DND-41 (cell line): Measurements from ENCODE around the gene OMA1.
"Not testable (repeated sequence)": the region's sequence is repeated elsewhere in the genome, so short reads cannot be mapped to it uniquely, and the experiment has no call there.

ENCODE experiments used
- ATAC-seq: fragments of 200-7000 bp; cut with Tn5 transposase; 3 replicates; pipeline ENCODE4 v1.9.1; 2021; ENCODE audit warnings: low read depth; ENCODE audit not compliant: insufficient read depth
- DNase-seq: peaks from one replicate; pipeline ENCODE4 v3.0.0-alpha.2; 2020
- H2AFZ ChIP-seq: 2 replicates; pipeline ENCODE4 v1.6.0; 2012; ENCODE audit warnings: low read depth, low read length
- H3K27ac ChIP-seq: 2 replicates; pipeline ENCODE4 v1.5.1; 2012; ENCODE audit warnings: low read length, inconsistent platforms
- H3K27me3 ChIP-seq: fragments of 200-600 bp; sonication (generic); 2 replicates; pipeline ENCODE4 v1.6.0; 2012; ENCODE audit warnings: low read length, mild to moderate bottlenecking, inconsistent platforms; ENCODE audit not compliant: insufficient read depth, poor library complexity
- H3K36me3 ChIP-seq: 2 replicates; pipeline ENCODE4 v1.5.1; 2012; ENCODE audit warnings: low read length, inconsistent platforms; ENCODE audit not compliant: insufficient read depth
- H3K4me1 ChIP-seq: 2 replicates; pipeline ENCODE4 v1.5.1; 2012; ENCODE audit warnings: mild to moderate bottlenecking, low read length; ENCODE audit not compliant: insufficient read depth
- H3K4me2 ChIP-seq: 2 replicates; pipeline ENCODE4 v1.6.0; 2012; ENCODE audit warnings: mild to moderate bottlenecking, moderate library complexity, low read length, inconsistent platforms; ENCODE audit not compliant: insufficient read depth
- H3K4me3 ChIP-seq, 2 experiments: fragments of 200-600 bp in 1 of 2; shearing (Covaris generic) in 1 of 2; 2 replicates each; pipeline ENCODE4 v1.5.1; 2012 to 2016; ENCODE audit warnings: inconsistent platforms in 2 of 2, low read length in 2 of 2, mild to moderate bottlenecking in 2 of 2, low read depth in 1 of 2, moderate library complexity in 1 of 2
- H3K79me2 ChIP-seq: 2 replicates; pipeline ENCODE4 v1.6.0; 2012; ENCODE audit warnings: low read length, inconsistent platforms; ENCODE audit not compliant: insufficient read depth
- H3K9ac ChIP-seq: 2 replicates; pipeline ENCODE4 v1.6.0; 2012; ENCODE audit warnings: low read depth, mild to moderate bottlenecking, inconsistent platforms, low read length, moderate library complexity
- H3K9me3 ChIP-seq: 2 replicates; pipeline ENCODE4 v1.5.1; 2012; ENCODE audit warnings: low read length, moderate library complexity, mild to moderate bottlenecking, inconsistent platforms; ENCODE audit not compliant: insufficient read depth, severe bottlenecking
- H4K20me1 ChIP-seq: 2 replicates; pipeline ENCODE4 v1.6.0; 2012; ENCODE audit warnings: low read length; ENCODE audit not compliant: insufficient read depth
- EZH2 ChIP-seq: IDR thresholded peaks from 3 replicates; pipeline ENCODE4 v1.6.1; 2012; ENCODE audit warnings: borderline replicate concordance, low read depth, mild to moderate bottlenecking, moderate library complexity, low read length, inconsistent platforms; ENCODE audit not compliant: severe bottlenecking
- TF ChIP-seq, protein P1 (sequence below): IDR thresholded peaks from 2 replicates; pipeline ENCODE4 v1.5.1; 2012; ENCODE audit warnings: borderline replicate concordance, low read length, moderate library complexity, mild to moderate bottlenecking; ENCODE audit not compliant: poor library complexity, severe bottlenecking; ENCODE audit errors: extremely low read depth

OMA1 gene

DNA sequence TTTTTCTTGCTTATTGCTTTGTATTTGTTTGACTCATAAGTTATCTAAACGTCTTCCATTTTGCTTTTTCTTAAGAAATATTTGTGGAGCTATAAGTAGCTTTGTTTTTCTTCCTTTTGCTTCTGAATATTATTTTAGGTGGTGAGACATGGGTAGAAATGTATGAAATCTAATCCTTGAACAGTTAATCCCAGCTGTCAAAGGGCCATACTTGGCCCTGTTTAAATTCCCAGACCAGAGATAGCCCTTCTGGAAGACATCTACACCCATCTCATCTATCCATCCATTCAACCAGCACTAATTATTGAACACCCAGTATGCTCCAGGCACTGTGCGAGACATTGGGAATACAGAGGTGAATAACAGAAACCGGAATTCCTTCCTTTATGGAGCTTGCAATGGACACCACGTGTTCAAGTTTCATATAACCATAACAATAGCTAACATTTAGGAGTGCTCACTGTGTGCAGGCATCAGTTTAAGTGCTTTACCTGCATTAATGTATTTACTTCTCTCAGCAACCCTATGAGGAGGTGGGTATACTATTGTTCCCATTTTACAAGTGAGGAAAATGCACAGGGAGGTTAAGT, 21.8 kb upstream of the OMA1 start:
- Histone ChIP-seq H3K36me3 (no peaks in the 10 kb centered on the region), H3K4me1 (no peaks in the 10 kb centered on the region), H3K27me3 (peaks cover 22% of the 10 kb centered on the region), H3K9ac (no peak overlapping the region), H3K4me3 (no peak overlapping the region), H3K27ac (no peak overlapping the region), H3K4me2 (no peak overlapping the region), H2AFZ (no peak overlapping the region), H3K79me2 (no peaks in the 10 kb centered on the region), H4K20me1 (no peaks in the 10 kb centered on the region), H3K9me3 (no peaks in the 10 kb centered on the region)
- TF ChIP-seq, protein P1, sequence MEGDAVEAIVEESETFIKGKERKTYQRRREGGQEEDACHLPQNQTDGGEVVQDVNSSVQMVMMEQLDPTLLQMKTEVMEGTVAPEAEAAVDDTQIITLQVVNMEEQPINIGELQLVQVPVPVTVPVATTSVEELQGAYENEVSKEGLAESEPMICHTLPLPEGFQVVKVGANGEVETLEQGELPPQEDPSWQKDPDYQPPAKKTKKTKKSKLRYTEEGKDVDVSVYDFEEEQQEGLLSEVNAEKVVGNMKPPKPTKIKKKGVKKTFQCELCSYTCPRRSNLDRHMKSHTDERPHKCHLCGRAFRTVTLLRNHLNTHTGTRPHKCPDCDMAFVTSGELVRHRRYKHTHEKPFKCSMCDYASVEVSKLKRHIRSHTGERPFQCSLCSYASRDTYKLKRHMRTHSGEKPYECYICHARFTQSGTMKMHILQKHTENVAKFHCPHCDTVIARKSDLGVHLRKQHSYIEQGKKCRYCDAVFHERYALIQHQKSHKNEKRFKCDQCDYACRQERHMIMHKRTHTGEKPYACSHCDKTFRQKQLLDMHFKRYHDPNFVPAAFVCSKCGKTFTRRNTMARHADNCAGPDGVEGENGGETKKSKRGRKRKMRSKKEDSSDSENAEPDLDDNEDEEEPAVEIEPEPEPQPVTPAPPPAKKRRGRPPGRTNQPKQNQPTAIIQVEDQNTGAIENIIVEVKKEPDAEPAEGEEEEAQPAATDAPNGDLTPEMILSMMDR: no peak
- TF ChIP-seq EZH2: no peak
- ATAC-seq: no peak
- DNase-seq: no peak

DNA sequence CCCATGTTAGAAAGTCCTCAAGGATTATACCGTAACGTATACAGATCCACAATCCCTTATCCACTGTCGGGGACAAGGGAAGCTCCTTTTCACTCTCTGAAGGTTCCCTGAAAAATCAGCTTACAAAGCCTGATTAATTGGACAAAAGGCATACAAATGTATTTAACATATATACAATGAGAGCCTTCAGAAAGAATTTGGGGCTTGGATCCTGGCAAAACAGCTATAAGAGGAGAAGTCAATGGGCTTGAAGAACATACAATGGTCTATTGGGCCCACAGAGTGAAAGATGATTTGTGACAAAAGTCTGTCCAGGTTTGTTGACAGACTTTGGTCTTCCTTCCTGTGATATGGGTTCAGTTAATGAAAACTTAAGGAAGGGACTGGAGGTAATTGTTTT, 19.8 kb upstream of the OMA1 start:
- H3K27ac ChIP-seq: no peak overlapping the region
- no peaks in the 10 kb centered on the region for H3K9me3 ChIP-seq
- no peak overlapping the region for H3K4me3 ChIP-seq
- no peaks in the 10 kb centered on the region for H3K36me3 ChIP-seq
- ATAC-seq: no peak
- no peaks in the 10 kb centered on the region for H3K79me2 ChIP-seq
- no peaks in the 10 kb centered on the region for H3K4me1 ChIP-seq
- no peak overlapping the region for H3K4me2 ChIP-seq
- H2AFZ ChIP-seq: no peak overlapping the region
- peaks cover 8% of the 10 kb centered on the region for H3K27me3 ChIP-seq
- H4K20me1 ChIP-seq: no peaks in the 10 kb centered on the region
- DNase-seq: no peak
- H3K9ac ChIP-seq: no peak overlapping the region
- TF ChIP-seq EZH2: no peak
- TF ChIP-seq, protein P1: no peak

DNA sequence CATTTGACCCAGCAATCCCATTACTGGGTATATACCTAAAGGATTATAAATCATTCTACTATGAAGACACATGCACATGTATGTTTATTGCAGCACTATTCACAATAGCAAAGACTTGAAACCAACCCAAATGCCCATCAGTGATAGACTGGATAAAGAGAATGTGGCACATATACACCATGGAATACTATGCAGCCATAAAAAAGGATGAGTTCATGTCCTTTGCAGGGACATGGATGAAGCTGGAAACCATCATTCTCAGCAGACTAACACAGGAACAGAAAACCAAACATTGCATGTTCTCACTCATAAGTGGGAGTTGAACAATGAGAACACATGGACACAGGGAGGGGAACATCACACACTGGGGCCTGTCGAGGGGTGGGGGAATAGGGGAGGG, 17.2 kb upstream of the OMA1 start:
- not testable (repeated sequence) for H3K4me1 ChIP-seq, DNase-seq, H3K36me3 ChIP-seq, H3K9me3 ChIP-seq, H3K27ac ChIP-seq, H3K79me2 ChIP-seq, ATAC-seq, H2AFZ ChIP-seq, H3K27me3 ChIP-seq, H4K20me1 ChIP-seq, H3K4me2 ChIP-seq, H3K9ac ChIP-seq, H3K4me3 ChIP-seq

DNA sequence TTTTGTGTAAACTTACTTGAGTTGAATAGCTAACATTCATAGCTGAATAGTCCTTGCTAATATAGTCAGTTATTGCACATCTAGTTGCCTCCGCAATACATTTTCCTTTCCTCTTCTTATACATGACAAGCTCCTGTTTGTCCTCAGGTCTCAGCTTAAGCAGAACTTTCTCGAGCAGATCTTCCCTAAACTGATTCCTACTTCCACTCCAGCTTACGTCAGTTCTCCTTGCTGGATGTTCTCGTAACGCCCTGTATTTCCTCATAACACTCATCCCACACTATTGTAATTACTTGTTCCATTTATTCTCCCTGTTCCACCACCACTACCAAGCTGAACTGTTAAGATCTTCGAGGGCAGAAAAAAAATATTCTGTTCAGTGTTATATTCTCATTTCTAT, 15.1 kb upstream of the OMA1 start:
- DNase-seq (no peak), ATAC-seq (no peak)
- Histone ChIP-seq H4K20me1 (no peaks in the 10 kb centered on the region), H3K27me3 (peaks cover 6% of the 10 kb centered on the region), H3K9me3 (no peaks in the 10 kb centered on the region), H3K4me2 (no peak overlapping the region), H3K4me1 (no peaks in the 10 kb centered on the region), H3K9ac (no peak overlapping the region), H3K4me3 (no peak overlapping the region), H3K79me2 (no peaks in the 10 kb centered on the region), H3K36me3 (no peaks in the 10 kb centered on the region), H3K27ac (no peak overlapping the region), H2AFZ (no peak overlapping the region)
- no peak for TF ChIP-seq EZH2
- TF ChIP-seq, protein P1: no peak
